ENCODE results near the gene CES4A. TPM values are rescaled to one million over a fixed set of nuclear protein-coding genes. Genes with fewer than 3 reads are reported as not detected.

Gene CES4A
- total RNA-seq, 1 experiment from 2014 or later = 1.9 TPM

- no peak overlapping the region for H2BK12ac ChIP-seq (ENCODE audit: insufficient read length, low read depth, low read length)
- H3K23ac ChIP-seq (ENCODE audit: insufficient read length, low read depth, low read length) = no peak overlapping the region
- H3K79me1 ChIP-seq (ENCODE audit: insufficient read depth, low read depth, low read length, poor library complexity, severe bottlenecking) = no peaks in the 10 kb centered on the region
- no peak overlapping the region for H3K18ac ChIP-seq (ENCODE audit: insufficient read length, low read depth, low read length)
- H3K4ac ChIP-seq (ENCODE audit: low read depth, low read length) = no peak overlapping the region
- H2AK5ac ChIP-seq (ENCODE audit: insufficient read length, low read length) = no peak overlapping the region
- peaks cover 0 to 13% (median 8%) of the 10 kb centered on the region in 3 experiments; a peak in 4 of 7 replicates for H3K36me3 Mint-ChIP-seq (ENCODE audit: insufficient read depth in 1 of 3, low read depth in 3 of 3)
- H2BK120ac ChIP-seq (ENCODE audit: low read depth, low read length, poor library complexity, severe bottlenecking) = no peak overlapping the region
- no peak overlapping the region for H3K9ac ChIP-seq (ENCODE audit: extremely low read depth, insufficient read length, low read length)
- no peak overlapping the region for H3K4me2 ChIP-seq (ENCODE audit: insufficient read depth, insufficient read length, low read length)
- H3K27ac ChIP-seq (ENCODE audit: insufficient read length, low read depth, low read length) = no peak overlapping the region
- no peaks in the 10 kb centered on the region for H3K4me1 ChIP-seq (ENCODE audit: insufficient read depth, low read length)
- no peak for DNase-seq
- no peak overlapping the region for H2BK15ac ChIP-seq (ENCODE audit: low read depth, low read length)
- H3K27me3 Mint-ChIP-seq (ENCODE audit: low read depth) = no peaks in the 10 kb centered on the region; the same call in none of the 2 replicates
- TF ChIP-seq CTCF (conservative IDR thresholded peaks at IDR 0.05) = no peak
- no peak overlapping the region for H3T11ph ChIP-seq (ENCODE audit: low read length)
- no CpG with 5 or more reads among the region's 6 CpGs for WGBS (ENCODE audit: extremely low coverage, insufficient read length, low lambda C conversion rate)
- peaks cover 2% of the 10 kb centered on the region; the same call in 1 of the 2 replicates for H3K79me2 ChIP-seq (ENCODE audit: insufficient read depth, low read length)
- H3K56ac ChIP-seq (ENCODE audit: insufficient read length, low read depth, low read length) = no peak overlapping the region
- peak overlapping the region in 1 of 2 experiments; percentile 6; a peak in 1 of 5 replicates for H3K4me3 Mint-ChIP-seq
- peaks cover 9% of the 10 kb centered on the region for H3K23me2 ChIP-seq (ENCODE audit: insufficient read length, low read depth, low read length, poor library complexity, severe bottlenecking)
- H3K27me3 ChIP-seq (ENCODE audit: insufficient read depth, low read length) = no peaks in the 10 kb centered on the region
- no peak overlapping the region for H2BK5ac ChIP-seq (ENCODE audit: insufficient read length, low read length)
- no peak overlapping the region for H2AFZ ChIP-seq (ENCODE audit: low read length)
- H4K20me1 ChIP-seq (ENCODE audit: control insufficient read depth, insufficient read depth, insufficient read length) = no peaks in the 10 kb centered on the region
- no peak overlapping the region for H4K5ac ChIP-seq (ENCODE audit: insufficient read length, low read depth, low read length)
- no peaks in the 10 kb centered on the region for H3K9me3 ChIP-seq (ENCODE audit: control insufficient read depth, low read depth, low read length)
- H3K14ac ChIP-seq (ENCODE audit: insufficient read depth, low read length) = no peak overlapping the region
- no peak overlapping the region for H3K27ac Mint-ChIP-seq
- no peak overlapping the region for H4K8ac ChIP-seq (replicated peaks; ENCODE audit: insufficient read length, low read depth, low read length)
- no peak overlapping the region for H2BK20ac ChIP-seq (ENCODE audit: low read depth, low read length, poor library complexity, severe bottlenecking)
- H4K91ac ChIP-seq (ENCODE audit: insufficient read length, low read depth, low read length) = no peak overlapping the region
- peaks cover 14 to 16% of the 10 kb centered on the region in 2 experiments for H3K4me1 Mint-ChIP-seq
- no peaks in the 10 kb centered on the region for H3K9me3 Mint-ChIP-seq
Observed at GRCh38 chr16:67027046-67027445, 38.7 kb downstream of the CES4A start.

Data from H9 (cell line).